GM18526 (cell line): ENCODE data around the gene KCNJ6.

Source experiments
- POLR2A ChIP-seq: IDR thresholded peaks from 3 replicates; pipeline ENCODE4 v1.6.1; 2011; ENCODE audit not compliant: insufficient read length; ENCODE audit errors: extremely low read depth

KCNJ6 gene

DNA sequence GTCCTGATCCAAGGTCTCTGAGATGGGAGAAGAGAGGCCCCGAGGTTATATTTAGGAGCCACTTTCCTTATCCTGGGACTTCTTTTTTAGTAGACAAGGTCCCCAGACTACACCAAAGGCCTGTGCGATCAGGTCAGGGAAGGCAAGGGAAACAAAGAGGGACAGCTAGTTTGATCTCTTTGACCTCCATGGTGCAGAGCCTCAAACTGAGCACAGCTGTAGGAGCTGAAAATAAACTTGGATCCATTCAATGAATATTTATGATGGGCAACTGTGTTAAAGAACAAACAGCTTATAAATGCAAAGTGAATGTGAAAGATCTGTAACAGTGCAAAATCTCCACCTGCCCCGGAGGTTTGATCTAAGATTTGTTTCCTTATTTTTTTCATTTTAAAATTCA is 293.1 kb downstream of the KCNJ6 start:
- no peak for TF ChIP-seq POLR2A

DNA sequence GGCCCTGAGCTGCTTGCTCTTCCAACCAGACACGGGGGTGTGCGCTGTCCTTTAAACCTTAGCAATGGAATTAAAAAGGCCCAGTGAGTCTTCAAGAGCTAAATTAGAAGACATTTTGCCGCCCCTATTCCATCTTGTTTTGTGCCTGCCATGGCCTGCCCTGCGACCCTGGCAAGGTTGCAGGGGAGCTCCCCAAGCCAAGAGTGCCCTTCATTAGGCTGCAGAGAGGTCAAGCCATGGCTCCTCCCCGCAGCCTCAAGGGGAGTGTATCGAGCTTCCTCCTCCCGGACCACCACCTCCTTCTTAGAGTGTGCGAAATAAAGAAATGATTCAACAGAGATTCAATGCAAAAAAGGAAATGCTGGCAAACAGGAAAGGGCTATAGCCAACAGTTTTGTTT is 293.5 kb downstream of the KCNJ6 start:
- no peak for TF ChIP-seq POLR2A

DNA sequence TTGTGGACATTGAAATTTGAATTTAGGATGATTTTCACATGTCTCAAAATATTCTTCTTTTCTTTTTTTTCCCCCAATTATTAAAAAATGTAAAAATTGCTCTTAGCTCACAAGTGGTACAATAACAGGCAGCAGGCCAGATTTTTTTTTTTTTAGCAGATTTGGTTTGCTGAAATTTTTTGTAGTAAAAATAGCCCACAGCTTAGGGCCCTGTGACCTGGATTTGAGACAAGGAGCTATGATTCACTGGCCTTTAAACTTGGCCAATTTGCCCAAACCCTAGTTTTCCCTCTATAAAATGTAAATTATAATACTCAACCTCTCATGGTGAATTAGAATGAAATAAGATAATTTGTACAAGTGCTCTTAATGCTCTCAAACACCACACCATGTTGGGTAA is 295.9 kb downstream of the KCNJ6 start:
- no peak for TF ChIP-seq POLR2A

DNA sequence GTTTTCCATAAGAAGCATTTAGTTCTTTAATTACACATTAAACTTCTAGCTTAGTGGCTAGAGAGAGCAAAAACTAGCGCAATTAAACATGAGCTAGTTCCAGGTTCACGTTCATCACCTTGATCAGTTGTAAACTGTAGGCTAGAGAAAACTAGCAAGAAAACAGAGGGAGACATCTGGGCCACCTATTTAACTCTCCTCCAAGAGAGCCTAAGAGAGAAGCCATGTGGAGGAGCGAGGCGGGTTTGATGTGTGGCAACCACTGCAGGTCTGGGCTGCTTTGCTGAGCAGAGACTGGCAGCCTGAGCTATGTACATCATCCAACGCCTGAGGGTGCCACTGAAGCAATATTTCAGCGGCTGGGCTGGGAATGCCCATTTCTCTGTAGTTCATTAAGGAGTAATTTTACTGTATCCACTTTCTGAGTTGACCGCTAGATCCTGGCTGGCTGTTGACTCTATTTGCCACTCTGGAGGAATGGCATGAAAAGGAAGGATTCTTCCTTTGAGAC is 296.7 kb downstream of the KCNJ6 start:
- TF ChIP-seq POLR2A, result no peak

DNA sequence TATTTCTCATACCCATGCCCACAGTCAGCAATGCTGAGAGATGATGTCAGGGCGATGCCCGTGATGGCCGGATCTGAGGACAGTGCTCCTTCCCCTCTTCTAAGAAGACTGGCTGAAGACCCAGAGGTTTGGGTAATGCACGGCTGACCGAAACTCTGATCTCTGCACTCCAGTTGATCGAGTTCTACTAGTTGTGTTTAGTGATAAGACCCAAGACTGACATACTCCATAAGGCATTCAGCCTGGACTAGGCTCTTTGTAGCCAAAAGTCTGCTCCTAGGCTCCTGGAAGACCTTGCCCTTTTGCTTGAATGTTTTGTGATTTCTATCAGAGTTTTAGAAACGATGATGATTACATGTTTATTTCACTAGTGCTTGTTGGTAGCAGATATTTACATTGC is 298.2 kb downstream of the KCNJ6 start:
- no peak for TF ChIP-seq POLR2A

DNA sequence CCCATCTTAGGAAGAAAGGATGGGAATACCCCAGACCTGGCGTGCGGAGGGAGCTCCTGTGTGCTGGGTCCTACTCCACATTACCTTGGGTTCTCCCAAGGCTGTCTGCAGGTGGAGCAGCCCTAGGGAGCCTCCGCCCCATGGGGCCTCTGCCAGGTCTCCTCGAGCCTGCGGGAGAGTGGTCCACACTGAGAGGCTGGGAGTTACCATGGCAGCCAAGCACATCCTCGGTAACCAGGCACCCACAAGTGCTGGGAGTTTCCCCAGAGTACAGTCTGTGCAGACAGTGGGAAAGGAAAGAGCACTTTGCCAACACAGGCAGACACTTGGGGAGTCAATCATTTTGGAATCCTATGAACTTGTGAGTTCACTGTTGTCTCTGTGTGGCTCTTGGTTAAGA is 300.3 kb downstream of the KCNJ6 start:
- no peak for TF ChIP-seq POLR2A

DNA sequence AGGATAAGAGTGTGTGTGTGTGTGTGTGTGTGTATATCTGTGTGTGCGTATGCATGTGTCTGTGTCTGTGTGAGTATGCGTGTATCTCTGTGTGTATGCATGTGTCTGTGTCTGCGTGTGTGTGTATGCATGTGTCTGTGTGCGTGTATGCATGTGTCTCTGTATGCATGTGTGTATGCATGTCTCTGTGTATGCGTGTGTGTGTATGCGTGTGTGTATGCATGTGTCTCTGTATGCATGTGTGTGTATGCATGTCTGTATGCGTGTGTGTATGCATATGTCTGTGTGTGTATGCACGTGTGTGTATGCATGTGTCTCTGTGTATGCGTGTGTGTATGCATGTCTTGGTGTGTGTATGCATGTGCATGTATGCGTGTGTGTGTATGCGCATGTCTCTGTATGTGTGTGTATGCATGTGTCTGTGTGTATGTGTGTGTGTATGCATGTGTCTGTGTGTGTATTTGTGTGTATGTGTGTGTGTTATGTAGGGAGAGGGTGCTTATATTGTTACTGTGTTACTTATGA is 301.8 kb downstream of the KCNJ6 start:
- no peak for TF ChIP-seq POLR2A

DNA sequence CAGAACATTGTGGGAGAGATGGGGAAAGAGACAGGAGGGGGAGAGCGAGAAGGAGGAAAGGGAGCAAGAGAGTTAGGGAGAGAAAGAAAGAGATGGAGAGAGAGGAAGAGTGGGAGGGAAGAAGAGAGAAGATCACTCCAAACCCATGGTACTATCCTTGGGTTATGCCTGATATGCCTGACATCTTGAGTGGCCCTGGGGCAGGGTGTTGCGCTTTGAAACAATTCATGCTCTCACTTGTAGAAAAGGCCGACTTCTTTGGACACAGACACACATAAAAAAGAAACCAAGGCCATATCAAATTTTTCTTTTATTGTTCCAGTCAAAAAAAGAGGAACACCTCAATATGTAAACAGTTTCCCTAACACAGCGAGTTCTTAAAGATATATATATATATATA is 309.2 kb downstream of the KCNJ6 start:
- no peak for TF ChIP-seq POLR2A

DNA sequence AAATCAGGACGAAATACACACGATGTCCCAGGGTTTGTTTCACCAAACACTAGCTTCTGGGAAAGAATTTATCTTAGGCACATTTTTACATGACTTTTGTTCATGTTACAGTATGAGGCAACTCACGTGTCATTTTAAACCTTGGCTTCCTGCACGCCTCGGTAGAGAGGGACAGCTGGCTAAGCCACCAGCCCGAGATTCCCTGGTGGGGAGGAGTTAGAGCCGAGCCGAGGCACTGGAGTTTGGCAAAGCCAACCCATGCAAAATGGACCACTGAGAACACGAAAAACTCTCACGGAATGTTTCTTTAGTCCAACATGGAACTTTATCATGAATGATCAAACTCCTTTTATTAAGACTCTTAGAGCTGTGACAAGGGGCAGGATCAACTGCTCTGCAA is 309.7 kb downstream of the KCNJ6 start:
- TF ChIP-seq POLR2A, result no peak

DNA sequence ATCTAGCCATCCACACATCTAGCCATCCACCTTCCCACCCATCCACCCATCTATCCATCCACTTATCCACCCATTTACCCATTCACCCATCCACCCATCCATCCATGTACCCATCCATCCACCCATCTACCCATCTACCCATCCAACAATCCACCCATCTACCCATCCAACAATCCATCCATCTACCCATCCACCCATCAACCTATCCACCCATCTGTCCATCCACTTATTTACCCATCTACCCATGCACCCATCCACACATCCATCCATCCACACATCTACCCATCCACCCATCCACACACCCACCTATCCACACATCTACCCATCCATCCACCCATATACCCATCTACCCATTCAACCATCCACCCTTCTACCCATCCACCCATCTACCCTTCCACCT is 311.3 kb downstream of the KCNJ6 start:
- no peak for TF ChIP-seq POLR2A

DNA sequence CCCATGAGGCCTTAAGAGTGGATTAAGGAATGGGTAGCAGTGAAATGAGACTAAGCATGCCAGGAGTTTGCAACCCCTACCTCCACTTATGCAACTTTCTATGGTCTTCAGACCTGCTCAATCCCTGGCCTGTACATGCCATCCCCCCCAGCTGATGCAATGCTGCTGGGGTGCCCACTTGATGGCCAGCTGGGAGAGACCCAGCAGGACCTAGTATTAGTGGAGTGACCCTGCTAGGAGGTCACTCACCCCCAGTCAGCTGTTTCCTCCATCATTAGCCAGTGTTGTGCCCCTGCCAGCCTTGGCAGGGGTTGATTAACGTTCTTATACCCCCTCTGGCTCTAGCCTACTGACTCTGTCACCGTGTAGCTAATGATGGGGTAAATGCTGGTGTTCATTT is 313.1 kb downstream of the KCNJ6 start:
- no peak for TF ChIP-seq POLR2A

DNA sequence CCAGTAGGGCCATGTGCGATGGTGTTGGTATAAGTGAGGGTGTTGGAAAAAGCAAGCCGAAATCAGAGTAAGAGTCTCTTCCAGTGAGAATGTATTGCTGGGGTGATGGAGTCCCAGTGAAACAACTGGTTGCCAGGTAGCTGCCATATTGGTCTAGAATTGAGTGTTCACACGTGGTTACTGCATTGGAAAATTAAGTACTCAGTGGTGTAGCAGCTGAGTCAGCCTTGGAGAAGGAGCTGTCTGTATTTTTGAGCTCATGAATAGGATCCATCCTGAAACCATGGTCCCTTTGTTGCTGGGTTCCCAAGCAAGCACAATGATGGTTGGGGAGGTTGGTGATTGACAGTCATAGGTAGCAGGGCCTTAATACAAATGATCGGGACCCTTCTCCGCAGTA is 314.3 kb downstream of the KCNJ6 start:
- TF ChIP-seq POLR2A, result no peak

DNA sequence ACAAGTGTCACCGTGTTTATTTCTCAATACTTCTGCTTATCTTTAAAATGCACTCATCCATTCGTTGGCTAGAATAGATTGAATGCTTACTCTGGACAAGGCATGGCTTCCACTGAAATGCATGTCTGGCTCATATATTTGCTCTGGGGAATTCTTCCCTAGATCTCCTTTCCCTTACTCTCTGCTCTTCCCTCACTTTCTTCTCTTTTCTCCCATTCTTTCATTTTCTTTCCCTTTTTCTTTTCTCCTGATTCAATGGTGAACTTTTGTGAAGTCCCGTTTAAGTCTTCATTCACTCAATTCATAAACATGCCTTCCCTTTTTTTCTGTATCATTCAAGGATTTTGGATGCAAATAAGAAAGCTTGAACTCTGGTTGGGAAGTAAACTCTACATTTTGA is 315.2 kb downstream of the KCNJ6 start:
- TF ChIP-seq POLR2A, result no peak

DNA sequence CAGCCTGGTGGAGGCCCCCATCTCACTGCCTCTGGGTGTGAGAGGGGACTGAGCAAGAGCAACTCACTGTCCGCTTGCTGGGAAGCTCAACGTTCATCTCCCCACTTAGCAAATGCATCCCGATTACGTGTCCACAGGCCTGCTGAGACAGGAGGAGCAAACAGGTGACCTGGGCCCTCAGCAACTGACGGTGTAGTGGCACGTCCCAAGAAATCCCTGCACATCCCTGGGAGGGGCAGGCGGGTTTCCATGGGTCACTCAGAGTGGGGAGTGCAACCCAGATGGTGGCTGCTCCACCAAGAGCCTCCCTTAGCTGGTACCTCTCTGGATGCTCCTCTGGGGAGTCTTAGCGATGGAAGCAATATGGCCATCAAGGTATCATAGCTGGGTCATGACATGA is 320.3 kb downstream of the KCNJ6 start:
- no peak for TF ChIP-seq POLR2A

DNA sequence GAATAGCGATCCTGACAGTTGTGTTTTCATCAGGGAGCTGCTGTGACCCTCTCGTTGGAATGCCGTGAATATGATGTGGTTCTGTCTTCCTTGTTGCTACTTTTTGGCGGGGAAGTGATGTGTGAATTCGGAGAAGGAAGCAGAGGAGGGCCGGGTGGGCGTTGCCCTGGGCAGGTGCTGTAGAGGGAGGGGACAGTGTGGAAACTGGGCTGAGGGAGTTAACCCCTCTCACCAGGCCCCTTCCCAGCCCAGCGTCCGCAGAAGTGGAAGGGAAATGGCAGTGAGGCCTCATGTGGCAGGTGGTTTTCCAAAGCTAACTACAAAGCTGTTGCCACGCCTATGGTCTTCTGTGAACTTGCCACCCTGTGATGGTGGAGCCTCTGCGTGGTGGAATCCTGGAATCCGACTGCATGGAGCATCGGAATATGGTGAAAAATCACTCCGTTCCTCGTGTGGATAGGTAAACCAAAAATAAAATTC is 321.7 kb downstream of the KCNJ6 start:
- TF ChIP-seq POLR2A, result no peak

DNA sequence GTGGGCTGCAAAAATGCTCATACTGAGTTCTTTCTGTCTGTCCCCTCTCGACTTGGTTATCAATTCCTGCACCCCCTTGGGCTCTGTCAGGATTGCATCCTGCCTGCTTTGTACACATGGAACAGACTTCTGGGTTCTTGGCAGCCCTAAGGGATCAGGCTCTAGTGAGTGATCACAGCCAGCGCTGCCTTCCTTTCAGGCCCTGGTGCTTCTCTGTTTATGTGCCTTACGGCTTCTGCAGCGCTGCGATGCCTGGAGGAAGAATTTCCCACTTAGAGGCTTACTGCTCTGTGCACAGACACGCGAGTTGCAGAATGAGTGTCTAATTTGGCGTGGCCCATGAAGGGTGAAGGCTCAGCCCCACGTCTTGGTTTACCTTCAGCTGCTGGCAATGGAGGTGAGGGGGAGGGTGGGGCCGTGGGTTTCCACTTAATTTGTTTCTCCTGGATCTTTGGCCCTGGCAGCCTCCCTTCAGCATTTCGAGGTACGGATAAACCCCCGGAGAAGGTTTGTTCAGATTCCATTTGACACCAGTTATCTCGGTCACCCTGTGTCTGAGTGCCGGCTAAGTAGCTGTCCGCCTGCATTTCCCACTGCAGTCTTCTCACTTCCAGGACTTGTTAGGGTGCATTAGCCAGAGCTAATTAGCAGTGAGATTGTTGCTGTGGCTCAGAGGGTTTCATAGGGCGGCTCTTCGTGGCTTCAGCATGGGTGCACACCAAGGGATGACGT is 322.4 kb downstream of the KCNJ6 start:
- no peak for TF ChIP-seq POLR2A

DNA sequence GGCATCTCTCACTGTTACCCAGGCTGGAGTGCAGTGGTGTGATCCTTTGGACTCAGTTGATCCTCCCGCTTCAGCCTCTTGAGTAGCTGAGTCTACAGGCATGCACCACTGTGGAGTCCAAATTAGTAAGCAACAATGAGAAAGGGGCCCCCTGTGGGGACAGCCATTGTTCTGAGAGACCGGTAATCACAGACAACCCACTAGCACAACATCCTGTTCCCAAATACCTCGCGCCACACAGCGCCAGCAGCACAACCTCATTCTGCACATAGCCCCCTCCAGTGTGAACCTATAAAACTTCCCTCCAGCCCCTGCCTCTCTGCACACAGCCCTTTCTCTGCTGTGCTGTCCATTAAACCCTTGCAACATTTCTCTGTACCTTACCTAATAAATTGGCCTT is 323.2 kb downstream of the KCNJ6 start:
- no peak for TF ChIP-seq POLR2A
